ENCODE data around the gene EXOC6B.

EXOC6B gene

DNA sequence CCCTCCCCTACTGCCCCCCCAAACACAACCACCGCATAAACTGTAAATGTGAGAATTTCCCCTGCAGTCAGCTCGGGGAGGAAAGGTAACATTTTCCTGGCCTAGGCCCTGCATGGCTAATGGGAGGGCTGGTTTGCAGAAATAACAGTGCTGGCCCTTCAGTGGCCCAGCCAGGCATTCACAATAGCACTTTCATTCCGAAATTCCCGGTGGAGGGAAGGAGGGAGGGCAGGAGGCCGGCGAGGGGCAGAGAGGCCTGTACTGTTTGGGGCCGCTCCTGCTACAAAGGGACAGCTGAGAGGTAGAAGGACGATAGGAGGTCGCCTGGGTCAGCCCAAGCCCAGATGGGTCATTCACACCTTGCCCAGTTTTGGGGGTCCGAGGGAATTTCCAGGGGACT lies 689.5 kb downstream of the EXOC6B start:
- H3K4me3 ChIP-seq (ENCODE audit: low read length), result no peak overlapping the region

DNA sequence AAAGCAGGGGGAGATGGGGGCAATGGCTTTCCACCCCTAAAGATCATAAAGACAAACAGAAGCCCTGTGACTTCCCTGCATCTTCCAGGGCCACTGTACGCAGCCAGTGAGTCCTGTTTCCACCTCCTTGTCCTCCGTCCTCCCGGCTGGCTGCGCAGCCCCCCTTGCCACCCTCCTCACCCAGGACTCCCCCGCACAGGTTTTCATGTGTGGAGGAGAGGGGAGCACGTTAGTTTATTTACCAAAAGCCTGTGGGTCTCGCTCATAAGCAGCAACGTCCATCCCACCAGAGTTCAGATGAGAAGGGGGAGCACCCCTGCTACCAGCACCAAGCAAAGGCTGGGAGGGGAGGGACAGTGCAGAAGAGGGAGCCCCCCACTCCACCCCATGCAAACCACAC lies 689.9 kb downstream of the EXOC6B start:
- no peak overlapping the region for H3K4me3 ChIP-seq (ENCODE audit: low read length)
- no peak for TF ChIP-seq ZNF274 (IDR thresholded peaks at IDR 0.05; ENCODE audit: low read depth, low read length)

More for the DNA sequence above, 689.5 kb downstream of the EXOC6B start:
- TF ChIP-seq ZNF274 (IDR thresholded peaks at IDR 0.05; ENCODE audit: low read depth, low read length), result no peak

DNA sequence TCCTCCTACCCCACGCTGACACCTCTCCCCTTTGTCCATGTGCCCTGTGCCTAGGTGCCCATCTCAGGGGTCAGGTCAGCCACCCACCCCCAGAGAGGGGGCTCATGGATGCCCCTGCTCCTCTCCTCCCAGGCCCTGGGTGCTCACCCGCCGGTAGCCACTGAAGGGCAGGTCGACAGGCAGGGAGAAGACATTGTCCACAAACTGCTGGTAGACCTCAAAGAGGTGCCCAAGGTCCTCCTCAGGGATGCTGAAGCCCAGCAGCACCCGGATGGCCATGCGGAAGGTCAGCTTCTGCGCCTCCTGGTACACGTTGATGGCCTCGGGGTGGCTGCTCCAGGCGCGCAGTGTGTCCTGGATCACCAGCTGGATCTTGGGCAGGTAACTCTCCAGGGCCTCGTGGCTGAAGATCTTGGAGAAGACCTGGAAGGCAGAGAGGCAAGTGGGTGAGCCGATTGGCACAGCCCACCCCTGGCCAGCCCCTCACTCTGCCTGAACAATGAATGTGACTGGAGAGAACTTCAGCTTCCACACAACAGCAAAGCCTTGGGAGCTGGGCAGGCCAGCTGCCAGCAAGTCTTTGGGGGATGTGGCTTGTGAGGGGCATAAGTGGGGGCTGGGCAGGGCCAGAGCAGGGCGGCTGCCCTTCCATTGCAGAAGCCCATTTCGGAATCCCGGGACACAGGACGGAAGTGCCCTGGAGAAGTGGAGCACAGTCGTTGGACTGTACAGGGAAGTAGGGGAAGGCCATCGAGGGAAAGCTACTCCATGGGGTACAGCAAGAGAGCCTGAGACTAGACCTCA lies 690.6 kb downstream of the EXOC6B start:
- H3K4me3 ChIP-seq (ENCODE audit: low read length), result no peak overlapping the region
- no peak for TF ChIP-seq ZNF274 (IDR thresholded peaks at IDR 0.05; ENCODE audit: low read depth, low read length)

DNA sequence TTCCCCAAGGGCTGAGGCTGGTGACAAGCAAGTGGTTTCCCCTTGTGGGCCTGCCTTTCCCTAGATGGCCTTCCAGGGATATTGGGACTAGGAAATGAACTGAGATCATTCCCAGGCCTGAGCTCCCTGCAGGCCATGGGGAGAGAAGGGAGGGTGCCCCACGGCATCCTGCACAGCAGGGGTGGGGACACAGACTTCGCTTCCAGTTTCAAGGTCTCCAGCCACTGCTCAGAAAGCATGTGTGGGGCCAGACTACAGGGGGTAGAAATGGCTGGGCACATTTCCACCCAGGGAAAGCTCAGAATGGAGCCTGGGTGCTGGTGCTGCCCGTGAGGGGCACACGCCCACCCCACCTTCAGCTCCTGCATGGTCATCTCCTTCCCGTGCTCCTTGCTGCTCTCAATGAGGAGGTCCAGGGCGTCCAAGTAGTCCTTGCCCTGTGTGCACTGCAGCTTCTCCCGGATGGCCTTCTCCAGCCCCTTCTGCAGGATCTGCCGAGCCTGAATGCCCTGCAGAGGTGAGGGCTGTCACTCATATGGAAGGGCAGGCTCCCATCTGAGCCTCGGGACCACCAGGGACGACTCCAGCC lies 691.3 kb downstream of the EXOC6B start:
- H3K4me3 ChIP-seq (ENCODE audit: low read length), result no peak overlapping the region
- no peak for TF ChIP-seq ZNF274 (IDR thresholded peaks at IDR 0.05; ENCODE audit: low read depth, low read length)

DNA sequence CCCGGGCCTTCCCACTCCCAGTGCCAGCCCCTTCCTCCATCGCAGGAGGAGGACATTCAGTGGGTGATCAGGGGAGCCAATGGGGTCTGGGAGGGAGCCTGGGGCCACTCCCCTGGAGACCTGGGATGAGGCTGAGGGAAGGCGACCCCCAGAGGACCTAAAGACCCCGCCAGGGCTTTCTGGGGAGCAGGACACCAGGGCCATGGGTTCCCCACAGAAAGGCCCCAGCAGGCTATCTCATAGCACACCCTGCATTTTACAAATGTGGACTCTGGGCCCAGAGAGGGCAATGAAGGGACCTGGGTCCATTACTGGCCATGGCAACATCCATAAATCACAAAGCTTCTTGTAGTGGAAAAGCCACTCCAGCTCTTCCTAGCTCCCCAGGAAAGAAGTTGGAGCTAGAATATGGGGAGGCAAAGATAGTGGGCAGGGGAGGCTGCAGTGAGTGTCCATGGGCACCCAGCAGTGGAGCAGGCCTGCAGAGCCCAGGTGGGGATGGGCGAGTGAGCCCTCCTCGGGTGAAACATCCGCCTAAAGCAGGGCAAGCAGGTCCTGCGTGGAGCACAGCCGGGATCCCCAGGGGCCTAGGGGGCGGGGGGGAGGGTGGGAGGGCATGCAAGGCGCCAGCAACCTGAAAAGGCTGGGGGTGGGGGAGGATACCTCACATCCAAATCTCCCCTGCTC lies 692.0 kb downstream of the EXOC6B start:
- H3K4me3 ChIP-seq (ENCODE audit: low read length), result no peak overlapping the region
- TF ChIP-seq ZNF274 (IDR thresholded peaks at IDR 0.05; ENCODE audit: low read depth, low read length), result no peak

DNA sequence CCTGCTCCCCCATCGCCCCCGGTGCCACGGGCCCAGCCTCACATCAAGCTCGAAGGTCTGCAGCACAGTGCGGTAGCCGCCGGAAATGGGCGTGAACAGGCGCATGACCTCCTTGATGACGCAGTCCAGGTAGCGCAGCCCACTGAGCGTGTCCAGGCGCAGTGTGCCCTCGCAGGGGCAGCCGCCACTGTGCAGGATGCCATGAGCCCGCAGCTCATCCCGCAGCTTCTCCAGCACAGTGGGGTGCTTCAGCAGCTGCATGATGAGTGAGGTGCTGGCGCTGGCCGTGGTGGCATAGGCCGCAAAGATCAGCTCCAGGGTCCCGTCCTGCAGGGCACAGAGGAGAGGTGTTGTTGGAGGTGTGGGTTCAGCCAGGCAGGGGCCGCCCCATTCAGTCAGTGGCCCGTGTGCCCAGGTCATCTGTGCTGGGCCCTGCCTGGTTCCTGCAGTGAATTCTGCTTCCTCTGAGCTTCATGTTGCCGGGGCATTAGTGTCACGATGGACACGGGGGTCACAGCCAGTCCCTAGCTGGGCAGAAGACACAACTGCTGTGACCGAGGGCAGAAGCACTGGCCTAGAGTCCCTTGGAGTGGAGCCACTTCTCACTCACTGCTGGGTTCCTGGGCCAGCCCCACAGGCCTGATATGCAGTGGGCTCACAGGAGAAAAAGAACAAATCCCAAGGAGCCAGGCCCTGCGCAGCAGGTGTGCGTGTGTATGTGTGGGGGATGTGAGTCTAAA lies 692.7 kb downstream of the EXOC6B start:
- no peak for TF ChIP-seq ZNF274 (IDR thresholded peaks at IDR 0.05; ENCODE audit: low read depth, low read length)
- no peak overlapping the region for H3K4me3 ChIP-seq (ENCODE audit: low read length)

DNA sequence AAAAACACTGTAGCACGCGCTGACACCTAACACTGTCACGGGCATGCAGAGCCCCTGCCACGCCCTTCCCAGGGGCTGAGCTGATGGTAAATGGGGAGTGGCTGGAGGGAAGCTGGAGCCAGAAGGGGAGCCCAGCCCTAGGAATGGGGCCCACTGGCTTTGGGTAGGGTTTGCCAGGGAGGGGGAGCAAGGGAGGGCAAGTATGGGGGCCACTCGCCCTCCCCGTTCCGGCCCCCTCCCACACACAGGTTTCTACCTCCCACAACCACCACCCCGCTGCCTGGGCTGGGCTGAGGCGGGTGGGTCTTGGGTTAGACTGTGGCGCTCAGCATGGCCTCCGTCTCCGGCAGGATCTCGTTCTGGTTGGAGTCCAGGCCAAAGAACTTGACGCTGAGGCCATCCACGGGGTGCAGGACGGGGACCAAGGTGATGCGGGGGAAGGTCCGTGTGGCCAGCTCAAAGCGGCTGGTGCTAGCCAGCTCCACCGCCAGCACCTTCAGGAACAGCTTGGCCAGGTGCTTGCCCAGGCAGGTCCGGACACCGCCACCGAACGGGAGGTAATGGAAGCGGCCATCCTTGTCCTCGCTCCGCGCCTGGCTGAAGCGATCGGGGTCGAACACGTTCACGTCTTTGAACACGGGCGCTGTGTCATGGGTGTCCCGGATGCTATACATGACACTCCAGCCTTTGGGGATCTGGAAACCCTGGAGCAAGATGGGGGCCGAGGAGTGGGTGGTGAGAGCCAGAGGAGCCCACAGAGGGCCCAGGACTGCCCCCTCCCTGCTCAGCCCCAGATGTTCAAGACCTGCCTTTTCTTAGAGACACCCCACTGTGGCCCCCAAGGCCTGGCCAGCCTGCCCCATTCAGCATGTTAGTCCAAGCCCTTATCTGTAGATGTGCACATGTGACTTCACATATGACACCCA lies 693.7 kb downstream of the EXOC6B start:
- no peak for TF ChIP-seq ZNF274 (IDR thresholded peaks at IDR 0.05; ENCODE audit: low read depth, low read length)
- no peak overlapping the region for H3K4me3 ChIP-seq (ENCODE audit: low read length)

DNA sequence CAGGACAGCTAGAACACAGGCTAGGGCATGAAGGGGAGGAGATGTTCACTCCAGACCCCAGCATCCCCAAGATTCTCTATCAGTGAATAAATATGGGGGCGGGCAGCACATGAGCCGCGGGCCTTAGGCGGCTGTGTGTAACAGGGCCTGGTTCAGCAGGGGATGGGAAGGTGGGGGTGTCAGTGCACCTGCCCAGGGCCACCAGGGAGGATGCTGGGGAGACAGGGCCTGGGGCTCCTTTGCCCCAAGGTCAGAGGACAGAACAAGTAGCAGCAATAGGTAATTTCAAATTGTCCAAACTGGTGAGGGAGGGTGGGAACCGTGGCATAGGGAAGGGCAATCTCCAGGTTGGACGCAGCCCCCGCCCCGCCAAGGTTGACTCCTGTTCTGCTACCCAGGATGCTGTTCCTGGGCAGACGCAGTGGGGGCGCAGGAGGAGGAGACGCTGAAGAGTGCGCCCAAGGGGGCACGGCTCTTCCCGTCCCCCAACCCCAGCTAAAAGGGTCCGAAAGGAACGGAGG lies 694.4 kb downstream of the EXOC6B start:
- TF ChIP-seq ZNF274 (IDR thresholded peaks at IDR 0.05; ENCODE audit: low read depth, low read length), result no peak
- no peak overlapping the region for H3K4me3 ChIP-seq (ENCODE audit: low read length)

DNA sequence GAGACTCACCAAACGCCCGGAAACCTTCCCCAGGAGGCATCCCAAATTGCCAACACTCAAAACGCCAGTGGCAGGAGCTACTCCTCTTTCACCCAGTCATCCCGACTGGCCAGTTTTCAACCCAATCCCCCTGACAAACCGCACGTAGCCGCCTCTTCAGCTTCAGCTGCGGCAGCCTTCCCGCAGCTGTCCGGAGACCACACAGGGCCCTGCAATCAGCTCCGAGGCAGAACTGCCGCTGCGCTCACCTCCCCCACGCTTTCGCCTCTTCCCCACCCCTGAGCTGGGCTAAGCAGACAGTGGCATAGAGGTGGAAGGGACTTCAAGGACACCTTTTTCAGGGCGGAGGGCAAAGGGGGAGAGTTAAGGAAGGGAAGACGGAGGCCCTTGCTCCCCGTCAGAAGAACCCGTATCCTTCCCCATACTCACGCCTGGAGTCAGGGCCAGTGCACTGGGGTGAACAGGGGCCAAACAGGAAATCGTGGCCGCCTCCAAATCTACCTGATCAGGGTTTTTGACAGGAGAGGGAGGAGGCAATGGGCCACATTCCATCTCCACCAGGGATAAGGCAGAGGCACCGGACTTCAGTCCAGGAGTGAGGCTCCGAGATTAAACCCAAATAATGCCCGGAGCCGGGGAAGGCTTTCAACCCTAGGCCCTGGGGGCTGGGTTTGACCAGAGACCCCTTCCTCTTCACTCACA lies 695.0 kb downstream of the EXOC6B start:
- no peak for TF ChIP-seq ZNF274 (IDR thresholded peaks at IDR 0.05; ENCODE audit: low read depth, low read length)
- H3K4me3 ChIP-seq (ENCODE audit: low read length), result no peak overlapping the region

DNA sequence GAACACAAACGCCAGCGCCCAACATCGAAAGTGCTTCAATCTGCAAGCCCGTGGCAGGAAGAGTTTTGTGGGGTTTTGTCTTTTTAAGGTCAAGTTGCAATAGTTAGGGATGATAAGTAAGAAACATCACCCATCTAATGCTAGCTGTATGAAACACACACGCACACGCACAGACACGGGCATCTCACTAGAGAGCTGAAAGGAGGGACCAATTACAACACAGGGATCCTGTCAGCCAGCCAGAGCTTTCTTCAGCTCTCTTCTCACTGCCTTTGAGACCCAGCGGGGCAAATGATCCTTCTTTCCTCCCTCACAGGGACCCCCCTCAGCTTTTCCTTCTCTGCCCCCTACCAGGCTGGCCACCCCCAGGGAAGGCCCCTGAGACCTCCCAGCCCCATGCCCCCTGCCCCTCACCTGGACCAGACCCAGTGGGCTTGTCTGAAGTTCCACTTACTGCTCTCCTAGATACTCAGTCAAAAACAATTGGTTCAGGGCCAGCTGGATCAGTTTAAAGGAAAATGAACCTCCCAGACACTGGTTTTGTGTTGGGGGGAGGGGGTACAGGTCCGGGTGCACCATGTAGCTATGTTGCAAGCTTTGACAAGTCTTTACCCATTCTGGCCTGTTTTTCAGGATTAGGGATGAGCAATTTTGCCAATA lies 696.0 kb downstream of the EXOC6B start:
- H3K4me3 ChIP-seq (ENCODE audit: low read length), result no peak overlapping the region
- TF ChIP-seq ZNF274 (IDR thresholded peaks at IDR 0.05; ENCODE audit: low read depth, low read length), result no peak

DNA sequence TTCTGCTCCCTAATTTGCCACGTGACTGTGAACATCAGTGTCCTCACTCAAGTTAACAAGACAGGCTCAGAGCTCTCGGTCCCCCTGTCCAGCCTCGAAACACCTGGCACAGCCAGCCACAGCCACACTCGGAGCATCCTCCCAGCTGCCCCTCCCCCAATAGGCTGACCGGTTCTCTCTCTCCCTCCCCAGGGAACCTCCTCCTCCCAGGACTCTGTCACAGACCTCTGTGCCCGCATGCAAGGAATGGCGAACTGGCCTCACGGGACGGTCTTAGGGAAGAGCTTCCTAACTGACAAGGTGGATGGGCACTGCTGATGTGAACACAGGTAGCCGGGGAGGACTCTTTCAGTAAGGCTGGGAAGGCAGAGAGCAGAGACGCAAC lies 697.0 kb downstream of the EXOC6B start:
- H3K4me3 ChIP-seq (ENCODE audit: low read length), result no peak overlapping the region
- TF ChIP-seq ZNF274 (IDR thresholded peaks at IDR 0.05; ENCODE audit: low read depth, low read length), result no peak
